ENCODE data around the gene MYO15A.

The MYO15A gene

DNA sequence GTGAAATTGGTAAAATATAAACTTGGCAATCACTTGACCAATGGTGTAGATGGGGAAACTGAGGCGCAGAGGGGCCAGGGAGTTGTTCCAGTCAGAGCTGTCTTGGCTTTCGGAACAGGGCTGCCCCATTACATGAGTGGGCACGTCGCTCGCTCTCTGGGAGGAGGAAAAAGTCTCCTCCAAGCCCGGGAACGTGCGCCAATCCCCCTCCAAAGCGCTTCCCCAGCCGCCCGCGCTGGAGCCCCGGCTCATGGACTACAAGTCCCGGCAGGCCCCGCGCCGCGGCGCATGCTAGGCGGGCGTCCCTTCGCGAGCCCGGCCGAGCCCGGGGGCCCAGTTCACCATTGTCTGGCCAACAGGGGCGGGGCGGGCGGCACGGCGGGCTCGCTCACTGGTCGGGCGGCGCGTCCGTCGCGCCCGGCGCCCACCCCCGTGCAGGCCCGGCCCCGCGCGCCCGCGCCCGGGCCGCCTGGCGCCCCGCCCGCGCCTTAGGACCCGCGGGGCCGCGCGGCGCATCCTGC is 116.6 kb downstream of the MYO15A start, which contains the start of gene LLGL1:
Gene LLGL1 (plus strand): TSS at position 515 of the 521 bp plus-strand sequence. CDS start 48 bp downstream, outside the sequence.
- DNase-seq: peak; percentile 95 to 98

GRCh38 chr17:18225642-18226283 is 117.2 kb downstream of the MYO15A start:
- DNase-seq: no peak

DNA sequence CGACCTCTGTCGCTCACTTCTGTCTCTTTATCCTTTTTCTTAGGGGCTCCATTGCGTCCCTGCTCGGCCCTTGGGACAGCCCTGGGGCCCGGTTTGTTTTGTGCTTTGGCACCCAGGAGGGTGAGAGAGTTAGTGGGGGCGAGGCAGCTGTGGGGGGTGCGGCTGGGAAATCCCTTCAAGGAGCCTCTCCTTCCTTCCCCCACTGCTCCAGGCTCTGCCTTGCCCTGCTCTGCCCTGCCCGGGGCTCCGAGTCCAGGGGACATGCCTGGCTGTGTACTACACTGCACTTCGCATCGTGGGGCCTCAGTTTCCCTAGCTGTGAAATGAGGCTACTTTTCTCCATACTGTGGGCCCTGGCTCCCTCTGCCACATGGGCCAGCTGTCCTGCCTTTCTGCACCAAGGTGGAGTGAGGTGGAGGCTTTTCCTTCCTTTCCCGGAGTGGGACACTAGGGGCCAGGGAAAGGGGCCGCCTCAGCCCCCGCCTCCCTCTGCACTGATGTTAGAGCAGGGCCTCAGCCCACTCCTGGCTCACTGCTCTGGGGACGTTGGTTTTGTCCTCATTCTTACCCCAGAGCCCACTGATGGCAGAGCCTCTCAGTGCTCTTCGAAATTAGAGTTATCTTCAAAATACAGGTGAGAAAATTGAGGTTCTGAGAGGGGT is 117.9 kb downstream of the MYO15A start:
- peak; percentile 7 to 8 for DNase-seq

DNA sequence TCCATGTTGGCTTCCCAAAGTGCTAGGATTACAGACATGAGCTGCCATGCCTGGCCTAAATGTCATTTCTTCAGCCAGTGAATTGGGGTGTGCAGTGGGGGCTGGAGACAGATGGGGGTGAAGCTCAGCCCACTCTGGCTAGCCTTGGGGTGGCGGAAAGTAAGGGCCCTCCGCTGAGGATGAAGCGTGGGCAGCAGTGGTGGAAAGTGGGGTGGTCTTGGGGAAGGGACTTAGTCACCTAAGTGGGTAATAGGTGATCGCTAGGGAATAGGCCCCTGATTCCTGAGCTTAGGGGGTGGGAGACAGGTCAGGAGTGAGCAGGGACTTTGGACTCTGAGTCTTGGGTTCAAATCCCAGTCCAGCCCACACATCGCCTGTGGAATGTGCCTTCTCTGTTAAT is 119.1 kb downstream of the MYO15A start:
- DNase-seq: no peak

DNA sequence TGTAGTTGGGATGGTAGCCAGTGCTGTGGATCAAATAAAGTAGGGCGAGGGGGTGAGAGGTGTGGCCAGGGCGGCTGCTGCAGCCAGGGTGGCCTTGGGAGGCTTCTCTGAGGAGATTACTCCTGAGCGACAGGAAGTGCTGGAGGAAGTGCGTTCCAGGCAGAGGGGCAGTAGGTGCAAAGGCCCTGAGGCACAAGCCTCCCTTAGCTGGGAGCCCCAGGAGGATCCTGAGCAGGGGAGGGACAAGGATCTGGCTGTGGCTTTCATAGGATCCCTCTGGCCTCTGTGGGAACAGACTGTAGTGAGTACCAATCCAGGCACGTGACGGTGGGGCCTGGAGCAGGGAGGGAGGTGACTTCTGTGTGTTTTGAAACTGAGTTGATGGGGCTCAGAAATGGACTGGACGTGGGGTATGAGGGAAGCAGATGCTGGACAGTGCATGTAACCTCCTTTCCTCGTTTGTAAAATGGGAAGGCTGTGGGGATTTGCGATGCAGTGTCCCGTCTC is 119.7 kb downstream of the MYO15A start:
- no peak for DNase-seq

DNA sequence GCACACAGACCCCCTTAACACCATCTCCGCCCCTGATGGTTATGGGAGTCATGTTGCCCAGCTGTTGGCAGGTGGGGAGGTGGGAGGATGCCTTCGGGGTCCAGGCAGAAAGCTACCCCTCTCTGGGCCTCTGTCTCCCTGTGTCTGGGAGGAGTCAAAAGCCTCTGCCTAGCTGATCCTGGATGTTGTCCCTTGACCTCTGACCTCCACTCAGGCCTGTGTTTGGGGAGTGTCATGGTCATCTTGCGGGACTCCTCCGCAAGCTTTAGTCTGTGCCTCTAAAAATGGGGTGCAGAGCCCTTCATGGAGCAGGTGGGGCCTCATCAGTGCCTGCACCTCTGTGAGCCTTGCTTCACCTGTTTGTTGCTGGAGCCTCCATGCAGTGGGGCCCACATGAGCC is 120.7 kb downstream of the MYO15A start:
- DNase-seq: no peak

Measured in inflammatory macrophage (primary cell).